Stimulated activated CD8-positive, alpha-beta memory T cell treated with anti-CD3 and anti-CD28 coated beads, Interleukin-4, amount 100 ng/mL, for 24 hours (primary cell): Measurements from ENCODE around the gene KNL1.
A peak's percentile ranks its signal among the peaks of the same experiment; 100 is the strongest.
"Not testable (repeated sequence)": the region's sequence is repeated elsewhere in the genome, so short reads cannot be mapped to it uniquely, and the experiment has no call there.

Experiments used
- DNase-seq: peaks from one replicate; pipeline ENCODE4 v3.0.0-alpha.2; 2020; ENCODE audit warnings: low read depth

The KNL1 gene

DNA sequence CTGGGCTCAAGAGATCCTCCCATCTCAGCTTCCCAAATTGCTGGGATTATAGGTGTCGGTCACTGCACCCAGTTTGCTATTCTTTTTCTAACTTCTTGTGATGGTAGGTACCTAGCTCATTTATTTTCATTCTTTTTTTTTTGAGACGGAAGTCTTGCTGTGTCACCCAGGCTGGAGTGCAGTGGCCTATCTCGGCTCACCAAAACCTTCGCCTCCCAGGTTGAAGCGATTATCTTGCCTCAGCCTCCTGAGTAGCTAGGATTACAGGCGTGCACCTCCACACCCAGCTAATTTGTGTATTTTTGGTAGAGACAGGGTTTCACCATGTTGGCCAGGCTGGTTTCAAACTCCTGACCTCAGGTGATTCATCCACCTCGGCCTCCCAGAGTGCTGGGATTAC, 70.9 kb downstream of the KNL1 start:
- DNase-seq: no peak

GRCh38 chr15:40676290-40676689, 82.2 kb downstream of the KNL1 start:
- DNase-seq: not testable (repeated sequence)

DNA sequence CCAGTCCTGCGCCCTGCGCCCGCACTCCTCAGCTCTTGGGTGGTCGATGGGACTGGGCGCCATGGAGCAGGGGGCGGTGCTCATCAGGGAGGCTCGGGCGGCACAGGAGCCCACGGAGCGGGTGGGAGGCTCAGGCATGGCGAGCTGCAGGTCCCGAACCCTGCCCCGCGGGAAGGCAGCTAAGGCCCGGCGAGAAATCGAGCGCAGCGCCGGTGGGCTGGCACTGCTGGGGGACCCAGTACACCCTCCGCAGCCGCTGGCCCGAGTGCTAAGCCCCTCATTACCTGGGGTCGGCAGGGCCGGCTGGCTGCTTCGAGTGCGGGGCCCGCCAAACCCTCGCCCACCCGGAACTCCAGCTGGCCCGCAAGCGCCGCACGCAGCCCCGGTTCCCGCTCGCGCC, 82.9 kb downstream of the KNL1 start:
- not testable (repeated sequence) for DNase-seq

GRCh38 chr15:40680151-40680550, 86.1 kb downstream of the KNL1 start:
- DNase-seq: no peak

GRCh38 chr15:40680959-40681358, 86.9 kb downstream of the KNL1 start:
- DNase-seq: not testable (repeated sequence)

DNA sequence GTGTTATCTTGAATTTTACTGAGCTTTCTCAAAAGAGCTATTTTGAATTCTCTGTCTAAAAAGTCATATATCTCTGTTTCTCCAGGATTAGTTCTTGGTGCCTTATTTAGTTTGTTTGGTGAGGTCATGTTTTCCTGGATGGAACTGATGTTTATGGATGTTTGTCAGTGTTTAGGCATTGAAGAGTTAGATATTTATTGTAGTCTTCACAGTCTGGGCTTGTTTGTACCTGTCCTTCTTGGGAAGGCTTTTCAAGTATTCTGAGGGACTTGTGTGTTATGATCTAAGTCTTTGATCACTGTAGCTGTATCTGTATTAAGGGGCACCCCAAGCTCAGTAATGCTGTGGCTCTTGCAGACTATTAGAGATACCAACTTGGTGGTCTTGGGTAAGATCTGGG, 90.3 kb downstream of the KNL1 start:
- DNase-seq: no peak

DNA sequence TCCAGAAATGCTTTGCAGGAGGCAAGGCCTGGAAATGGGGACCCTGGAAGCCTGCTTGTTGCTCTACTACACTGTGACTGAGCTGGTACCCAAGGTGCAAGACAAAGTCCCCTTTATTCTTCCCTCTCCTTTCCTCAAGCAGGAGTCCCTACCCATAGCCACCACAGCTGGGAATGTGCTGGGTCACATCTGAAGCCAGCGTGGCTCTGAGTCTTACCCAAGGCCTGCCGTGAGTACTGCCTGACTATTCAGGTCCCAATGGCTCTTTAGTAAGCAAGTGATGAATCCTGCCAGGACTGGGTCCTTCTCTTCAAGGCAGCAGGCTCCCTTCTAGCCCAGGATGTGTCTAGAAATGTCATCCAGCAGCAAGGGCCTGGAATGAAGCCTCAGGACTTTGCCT, 91.3 kb downstream of the KNL1 start:
- no peak for DNase-seq

DNA sequence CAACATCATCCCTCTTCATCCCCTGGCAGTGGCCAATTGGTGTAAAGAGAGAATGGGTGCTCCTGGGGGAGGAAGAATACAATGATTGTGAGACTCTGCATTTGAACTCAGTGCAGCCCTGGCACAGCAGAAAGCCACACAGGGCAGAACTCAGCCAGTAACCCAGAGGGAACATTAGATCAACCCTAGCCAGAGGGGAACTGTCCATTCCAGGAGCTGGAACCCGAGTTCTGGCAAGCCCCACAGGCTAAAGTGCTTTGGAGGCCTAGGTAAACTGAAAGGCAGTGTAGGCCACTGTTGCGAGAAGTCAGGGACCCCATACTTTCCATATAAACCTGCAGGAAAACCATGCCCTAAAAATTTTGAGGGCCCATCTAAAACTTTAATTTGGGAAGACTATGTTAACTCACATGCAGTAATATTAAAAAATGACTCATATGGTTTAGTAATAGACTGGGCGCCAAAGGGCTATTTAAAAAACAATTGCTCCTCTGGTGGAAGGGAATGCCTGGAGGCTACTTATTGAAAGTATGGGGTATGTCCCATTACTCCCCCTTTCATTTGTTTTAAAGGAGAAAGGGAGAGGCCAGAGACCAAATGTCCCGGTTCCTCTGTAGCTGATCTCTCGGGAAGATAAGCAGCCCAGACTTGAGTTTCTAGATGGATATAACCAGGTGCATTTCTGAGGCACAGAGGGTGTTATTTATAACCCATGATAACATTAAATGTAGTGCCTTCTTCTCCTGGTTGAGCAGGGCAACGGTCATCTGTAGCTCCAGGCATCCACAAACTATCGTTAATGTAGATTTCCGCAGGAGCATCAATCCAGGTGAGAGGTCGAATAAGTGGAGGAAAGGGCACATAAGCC, 95.1 kb downstream of the KNL1 start:
- DNase-seq: no peak

DNA sequence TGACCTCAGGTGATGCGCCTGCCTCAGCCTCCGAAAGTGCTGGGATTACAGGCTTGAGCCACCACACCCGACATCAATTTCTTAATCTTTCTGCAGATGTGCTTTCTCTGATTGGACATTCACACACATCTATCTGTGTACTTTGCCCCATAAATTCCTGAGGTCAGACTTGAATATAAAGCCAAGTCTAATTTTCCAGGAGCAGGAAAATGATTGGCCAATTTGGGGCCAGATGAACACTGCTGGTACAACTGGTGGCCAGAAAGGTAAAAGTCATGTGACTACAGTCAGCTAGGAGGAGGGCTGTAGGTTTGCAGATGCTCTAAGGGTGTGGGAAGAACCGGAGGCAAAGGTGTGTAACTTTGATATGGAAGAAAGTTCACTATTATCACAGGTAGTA, 97.7 kb downstream of the KNL1 start:
- no peak for DNase-seq

DNA sequence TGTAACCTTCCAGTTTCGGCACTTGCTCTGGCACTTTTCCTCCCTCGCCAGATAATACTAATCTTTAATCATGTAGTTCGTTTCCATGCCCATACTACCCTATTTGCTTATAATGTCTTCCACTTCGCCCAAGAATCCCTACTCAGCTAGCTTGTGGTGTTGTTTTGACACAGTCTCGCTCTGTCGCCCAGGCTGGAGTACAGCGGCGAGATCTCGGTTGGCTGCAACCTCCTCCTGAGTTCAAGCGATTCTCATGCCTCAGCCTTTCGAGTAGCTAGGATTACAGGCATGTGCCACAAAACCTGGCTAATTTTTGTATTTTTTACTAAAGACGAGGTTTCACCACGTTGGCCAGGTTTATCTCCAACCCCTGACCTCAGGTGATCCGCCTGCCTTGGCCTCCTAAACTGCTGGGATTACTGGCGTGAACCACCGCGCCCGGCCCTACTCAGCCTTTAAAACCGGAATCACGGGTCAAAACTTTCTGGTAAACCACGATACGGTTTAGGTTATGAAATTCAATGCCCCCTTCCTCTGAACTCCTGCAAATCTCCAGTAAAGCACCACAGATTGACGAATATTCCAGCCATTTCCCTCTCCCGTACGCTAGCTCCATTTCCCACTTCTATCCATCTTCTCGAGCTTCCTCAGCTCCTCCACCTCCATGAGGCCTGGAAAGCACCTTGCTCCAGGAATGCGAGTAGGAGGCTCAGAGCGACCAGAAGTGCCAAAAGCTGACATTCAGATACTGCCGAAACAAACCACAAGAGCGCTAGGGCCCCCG, 100.0 kb downstream of the KNL1 start:
- DNase-seq: no peak

DNA sequence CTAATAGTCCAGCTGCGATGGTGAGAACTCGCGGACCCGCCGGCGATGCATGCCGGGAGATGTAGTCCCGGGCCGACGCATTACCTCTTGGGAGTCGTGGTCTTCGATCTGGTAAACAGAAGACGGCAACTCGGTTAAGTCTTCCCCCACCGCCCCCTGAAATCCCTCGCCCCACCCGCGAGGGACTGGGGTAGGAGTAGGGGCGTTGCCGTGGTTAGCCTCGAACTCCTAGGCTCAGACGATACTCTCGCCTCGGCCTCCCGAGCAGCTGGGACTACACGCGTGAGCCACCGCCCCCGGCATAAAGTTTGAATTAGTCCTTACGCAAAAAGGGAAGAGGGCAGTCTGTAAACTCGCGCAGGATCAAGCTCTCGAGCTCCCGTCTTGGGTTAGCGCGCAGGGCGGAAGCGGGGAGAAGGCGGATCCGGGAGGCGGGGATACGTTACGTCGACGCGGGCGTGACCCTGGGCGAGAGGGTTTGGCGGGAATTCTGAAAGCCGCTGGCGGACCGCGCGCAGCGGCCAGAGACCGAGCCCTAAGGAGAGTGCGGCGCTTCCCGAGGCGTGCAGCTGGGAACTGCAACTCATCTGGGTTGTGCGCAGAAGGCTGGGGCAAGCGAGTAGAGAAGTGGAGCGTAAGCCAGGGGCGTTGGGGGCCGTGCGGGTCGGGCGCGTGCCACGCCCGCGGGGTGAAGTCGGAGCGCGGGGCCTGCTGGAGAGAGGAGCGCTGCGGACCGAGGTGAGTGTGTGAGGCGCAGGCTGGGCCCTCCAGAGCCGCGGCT, 100.8 kb downstream of the KNL1 start, which contains the start of gene RAD51:
RAD51 (plus strand) TSS at position 487 of the 781 bp plus-strand sequence. CDS start 3,585 bp downstream, outside the sequence.
- DNase-seq: peak; percentile 88

DNA sequence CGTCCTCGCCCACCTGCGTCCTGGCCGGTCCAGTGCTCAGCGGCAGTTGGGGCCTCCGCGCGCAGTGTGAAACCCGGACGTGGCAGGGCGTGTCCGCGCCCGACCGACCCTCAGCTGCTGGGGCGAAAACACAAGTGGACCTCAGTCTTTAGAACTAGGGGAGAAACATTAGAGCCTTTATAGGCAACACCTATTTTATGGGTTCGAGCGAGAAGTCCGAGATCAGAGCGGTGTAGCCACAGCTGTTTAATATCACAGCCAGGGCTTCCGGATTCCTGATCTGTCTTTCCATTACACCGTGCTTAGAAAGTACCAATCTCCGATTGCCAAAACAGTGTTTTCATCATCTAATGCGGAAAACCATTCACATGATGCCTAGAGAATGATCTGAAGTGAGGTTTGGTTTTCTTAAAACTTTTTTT, 101.4 kb downstream of the KNL1 start:
- DNase-seq: no peak

DNA sequence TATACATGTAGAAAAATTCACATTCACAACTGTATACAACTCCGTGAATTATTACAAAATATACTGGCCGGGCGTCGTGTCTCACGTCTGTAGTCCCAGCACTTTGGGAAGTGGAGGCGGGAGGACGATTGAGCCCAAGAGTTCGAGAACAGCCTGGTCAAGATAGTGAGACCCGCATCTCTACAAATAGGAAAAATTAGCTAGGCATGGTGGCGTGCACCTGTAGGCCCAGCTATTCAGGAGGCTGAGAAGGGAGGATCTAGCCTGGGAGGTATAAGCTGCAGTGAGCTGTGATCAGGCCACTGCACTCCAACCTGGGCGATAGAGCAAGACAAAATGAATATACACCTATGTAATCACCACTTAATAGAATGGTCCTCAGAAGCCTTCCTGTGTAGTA, 102.2 kb downstream of the KNL1 start:
- no peak for DNase-seq

DNA sequence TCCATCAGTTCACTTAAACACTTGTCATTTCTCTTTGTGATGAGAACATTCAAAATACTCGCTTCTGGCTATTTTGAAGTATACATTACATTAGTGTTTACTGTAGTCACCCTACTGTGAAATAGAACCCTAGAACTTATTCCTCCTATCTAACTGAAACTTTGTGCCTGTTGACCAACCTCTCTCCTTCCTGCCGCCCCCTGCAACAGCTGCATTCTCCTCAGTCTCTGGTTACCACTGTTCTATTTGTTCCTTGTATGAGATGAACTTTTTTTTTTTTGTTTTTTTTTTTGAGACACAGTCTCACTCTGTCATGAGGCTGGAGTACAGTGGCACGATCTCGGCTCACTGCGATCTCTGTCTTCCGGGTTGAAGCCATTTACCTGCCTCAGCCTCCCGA, 103.9 kb downstream of the KNL1 start:
- DNase-seq: no peak

GRCh38 chr15:40702077-40702476, 108.0 kb downstream of the KNL1 start:
- no peak for DNase-seq

GRCh38 chr15:40706121-40706520, 112.1 kb downstream of the KNL1 start:
- no peak for DNase-seq
